IPS DF 4.7 (cell line): ENCODE measurements around the gene CDH26.

ENCODE experiments used
- DNase-seq: peaks from one replicate; pipeline ENCODE4 v3.0.0-alpha.2; 2013; ENCODE audit warnings: low spot score; ENCODE audit errors: extremely low read depth

The CDH26 gene

DNA sequence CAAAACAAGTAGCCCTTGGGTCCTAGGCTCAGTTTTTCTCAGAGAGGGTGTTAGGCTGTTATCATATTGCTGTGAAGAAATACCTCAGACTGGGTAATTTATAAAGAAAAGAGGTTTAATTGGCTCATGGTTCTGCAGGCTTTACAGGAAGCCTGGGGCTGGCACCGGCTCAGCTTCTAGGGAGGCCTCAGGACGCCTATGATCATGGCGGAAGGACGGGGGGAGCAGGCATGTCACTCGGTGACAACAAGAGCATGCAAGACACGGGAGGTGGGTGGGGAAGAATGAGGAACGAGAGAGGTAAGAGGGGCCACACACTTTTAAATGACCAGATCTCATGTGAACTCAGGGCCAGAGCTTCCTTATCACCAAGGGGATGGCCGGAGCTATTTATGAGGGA is 26.9 kb downstream of the CDH26 start:
- no peak for DNase-seq

DNA sequence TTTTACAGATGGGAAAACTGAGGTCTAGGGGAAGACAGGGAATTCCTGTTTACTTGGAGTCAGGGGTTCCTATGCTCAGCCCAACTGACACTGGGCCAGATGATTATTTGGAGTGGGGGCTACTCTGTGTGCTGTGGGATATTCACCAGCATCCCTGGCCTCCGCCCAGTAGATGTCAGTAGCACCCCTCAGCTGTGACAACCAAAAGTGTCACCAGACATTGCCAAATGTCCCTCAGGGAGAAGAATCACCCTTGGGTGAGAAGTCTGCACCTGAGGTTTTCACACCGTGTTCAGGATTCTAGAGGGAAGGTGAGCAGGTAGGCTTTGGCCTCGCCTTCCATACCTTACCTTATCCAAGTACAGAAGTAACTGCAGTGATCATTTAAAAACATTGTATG is 27.6 kb downstream of the CDH26 start:
- DNase-seq, result no peak

GRCh38 chr20:59987135-59987534 is 28.9 kb downstream of the CDH26 start:
- no peak for DNase-seq

- DNase-seq, result no peak
Observed at GRCh38 chr20:59988141-59988540, 29.9 kb downstream of the CDH26 start.

DNA sequence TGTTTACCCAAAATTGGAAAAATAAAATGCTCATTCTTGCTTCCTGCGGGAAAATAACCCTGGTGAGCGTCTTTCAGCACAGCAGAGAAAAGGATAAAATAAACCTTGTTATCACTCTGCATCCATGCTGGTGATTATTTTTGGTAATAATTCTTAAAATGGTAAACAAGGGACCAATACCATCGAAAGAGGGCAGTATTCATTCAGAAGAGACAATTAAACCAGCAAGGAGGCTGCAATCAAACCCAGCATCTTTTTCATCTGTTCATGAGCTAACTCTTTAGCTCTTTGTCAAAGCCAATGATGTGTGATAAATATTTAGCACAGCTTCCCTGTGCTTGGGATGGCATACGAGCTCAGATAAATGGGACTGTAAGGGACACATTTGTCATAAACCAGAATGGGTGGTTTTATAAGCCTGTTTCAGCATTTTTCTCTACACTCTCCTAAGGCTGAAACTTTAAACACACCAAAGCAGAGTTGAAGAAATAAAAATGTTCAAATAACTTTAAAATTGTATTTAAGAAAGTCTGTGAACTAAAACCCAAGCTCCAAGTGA is 34.4 kb downstream of the CDH26 start:
- no peak for DNase-seq

GRCh38 chr20:59993736-59994430 is 35.7 kb downstream of the CDH26 start:
- DNase-seq, result no peak

DNA sequence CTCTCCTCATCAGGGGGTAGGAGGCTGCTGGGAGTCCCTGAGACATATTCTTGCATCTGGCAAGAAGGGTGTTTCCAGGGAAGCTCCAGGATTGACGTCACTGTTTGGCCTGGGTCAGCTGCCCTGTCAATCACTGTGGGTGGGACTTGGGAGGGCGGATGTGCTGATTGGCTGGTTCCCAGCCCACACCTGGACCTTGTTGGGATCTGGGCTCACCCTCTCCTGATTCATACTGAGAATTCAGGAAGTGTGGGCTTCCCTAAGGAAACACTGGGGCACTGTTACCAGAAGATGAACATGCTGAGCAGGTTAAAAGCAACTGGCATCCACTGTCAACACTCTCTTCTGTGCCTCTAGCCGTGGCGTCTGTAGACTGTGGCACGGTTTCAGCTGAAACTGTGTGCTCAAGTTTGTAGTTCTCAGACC is 36.5 kb downstream of the CDH26 start:
- peak; percentile 90 for DNase-seq

GRCh38 chr20:59996108-59996507 is 37.9 kb downstream of the CDH26 start:
- DNase-seq, result no peak

DNA sequence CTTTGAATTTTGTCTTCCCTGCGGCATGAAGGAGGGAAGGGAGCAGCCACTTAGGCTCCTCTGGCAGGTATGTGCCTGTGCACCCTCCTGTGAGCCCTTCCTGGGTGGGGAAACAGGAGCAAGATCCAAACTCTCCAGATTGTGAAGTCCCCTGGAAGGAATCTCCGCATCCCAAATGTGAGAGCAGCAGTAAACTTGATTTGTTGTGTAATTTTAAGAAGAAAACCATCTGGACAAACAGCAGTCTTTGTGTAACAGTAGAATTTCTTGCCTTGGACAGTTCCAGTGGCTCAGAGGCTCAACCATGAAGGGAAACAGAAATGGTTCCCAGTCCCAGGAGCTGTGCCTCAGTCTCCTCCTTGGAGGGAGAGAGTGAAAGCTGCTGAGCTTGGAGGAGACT is 39.7 kb downstream of the CDH26 start:
- no peak for DNase-seq

GRCh38 chr20:59999502-59999901 is 41.3 kb downstream of the CDH26 start:
- DNase-seq, result no peak

DNA sequence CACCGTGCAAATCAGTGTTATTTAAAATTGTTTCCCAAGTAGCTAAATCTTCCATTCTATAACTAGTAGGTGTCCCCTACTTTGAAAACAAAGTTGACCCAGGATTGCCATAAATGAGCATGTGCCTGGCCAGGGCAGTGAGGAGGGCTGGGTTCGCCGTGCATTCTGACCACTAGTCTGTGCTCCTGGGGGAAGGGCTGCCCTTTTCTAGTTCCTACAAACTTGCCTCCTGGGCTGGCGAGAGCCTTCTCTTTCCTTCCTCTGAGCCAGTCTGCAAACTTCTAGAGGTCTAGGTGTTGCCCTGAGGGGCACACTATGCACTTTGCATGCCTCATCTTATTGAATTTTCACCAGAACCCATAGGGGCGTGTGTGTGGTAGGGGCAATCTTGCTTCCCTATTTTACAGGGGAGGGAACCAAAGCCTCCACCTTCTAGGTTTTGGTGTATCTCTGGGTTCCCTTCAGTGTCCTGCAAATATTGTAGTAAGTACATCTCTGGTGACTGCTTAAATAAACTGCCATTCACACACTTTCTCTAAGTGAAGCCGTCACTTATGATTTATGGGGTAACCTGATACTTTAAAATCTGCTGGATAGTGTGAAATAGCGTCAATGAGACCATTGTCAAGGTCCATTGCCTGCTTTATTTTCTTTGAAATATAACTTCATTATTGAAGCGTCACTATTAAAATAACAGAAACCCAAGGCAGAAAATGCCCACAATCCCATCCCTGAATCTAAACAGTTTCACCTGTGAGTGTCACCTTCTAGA is 42.2 kb downstream of the CDH26 start:
- DNase-seq, result no peak

GRCh38 chr20:60001108-60001507 is 42.9 kb downstream of the CDH26 start:
- no peak for DNase-seq

DNA sequence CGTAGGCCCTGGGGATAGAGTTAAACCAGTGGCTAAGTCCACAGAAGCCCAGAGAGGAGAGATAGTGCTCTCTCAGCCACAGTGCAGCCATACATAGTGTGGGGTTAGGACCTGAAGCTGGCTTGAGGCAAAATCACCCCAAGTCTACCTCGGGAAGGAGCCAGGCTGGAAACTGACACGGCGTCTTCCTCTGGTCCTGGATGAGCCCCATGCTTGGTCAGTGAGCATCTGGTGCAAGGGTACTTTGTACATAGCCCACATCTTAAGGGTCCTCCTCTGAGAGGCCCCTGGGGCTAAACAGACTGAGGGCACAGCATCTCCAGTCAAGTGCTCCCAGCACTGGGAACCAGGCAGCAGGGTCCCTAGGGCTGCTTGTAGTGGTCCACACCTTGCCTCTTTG is 45.6 kb downstream of the CDH26 start:
- no peak for DNase-seq

DNA sequence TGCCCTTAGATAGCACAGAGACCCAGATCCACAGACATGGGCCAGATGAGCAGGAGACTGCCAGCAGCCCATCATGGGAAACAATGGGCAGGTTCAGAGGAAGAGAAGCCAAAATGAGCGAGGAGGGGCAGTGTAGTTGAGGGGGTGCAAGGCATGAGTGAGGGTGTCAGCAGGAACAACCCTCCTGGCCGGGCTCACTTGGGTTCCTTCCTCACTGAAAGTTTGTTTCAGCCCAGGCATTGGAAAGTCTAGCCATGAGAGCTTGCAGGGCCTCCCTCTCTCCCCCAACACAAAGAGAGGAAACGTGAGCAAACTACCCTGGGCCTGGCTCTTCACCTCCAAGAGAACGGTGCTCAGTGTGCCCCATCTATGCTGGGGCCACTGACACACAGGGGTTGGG is 48.0 kb downstream of the CDH26 start:
- DNase-seq, result no peak

GRCh38 chr20:60007464-60007863 is 49.2 kb downstream of the CDH26 start:
- no peak for DNase-seq

DNA sequence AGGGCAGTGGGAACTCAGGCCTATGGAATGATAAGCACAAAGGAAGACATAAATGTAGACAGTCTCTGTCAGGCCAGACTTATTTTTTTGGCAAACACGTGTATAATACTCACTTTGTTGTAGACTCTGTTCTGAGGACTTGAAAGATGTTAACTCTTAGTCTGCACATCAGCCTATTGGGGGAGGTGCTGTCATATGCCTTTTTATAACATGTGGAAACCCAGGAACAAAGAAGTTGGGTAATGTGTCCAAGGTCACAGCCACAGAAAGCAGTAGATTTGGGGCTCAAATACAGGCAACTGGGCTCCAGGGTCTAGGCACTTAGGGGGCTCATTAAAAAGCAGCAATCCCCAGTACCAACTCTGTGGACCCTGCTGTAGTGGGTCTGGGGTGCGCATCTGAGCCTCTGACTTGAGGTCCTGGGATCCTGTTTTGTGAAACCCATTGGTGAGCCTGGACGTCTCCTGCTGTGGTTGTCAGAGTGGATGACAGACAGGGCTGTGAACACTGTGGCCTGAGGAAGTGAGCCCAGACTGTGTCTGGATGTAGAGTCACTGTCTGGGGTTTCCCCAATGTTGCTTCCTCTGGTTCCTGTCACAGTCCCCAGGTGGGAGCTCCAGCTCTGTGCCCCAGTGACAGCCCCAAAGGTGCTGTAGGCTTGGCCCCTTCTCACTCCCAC is 50.0 kb downstream of the CDH26 start:
- no peak for DNase-seq

GRCh38 chr20:60009318-60009717 is 51.1 kb downstream of the CDH26 start:
- no peak for DNase-seq

- DNase-seq, result no peak
Observed at GRCh38 chr20:60009826-60010616, 51.8 kb downstream of the CDH26 start.

DNA sequence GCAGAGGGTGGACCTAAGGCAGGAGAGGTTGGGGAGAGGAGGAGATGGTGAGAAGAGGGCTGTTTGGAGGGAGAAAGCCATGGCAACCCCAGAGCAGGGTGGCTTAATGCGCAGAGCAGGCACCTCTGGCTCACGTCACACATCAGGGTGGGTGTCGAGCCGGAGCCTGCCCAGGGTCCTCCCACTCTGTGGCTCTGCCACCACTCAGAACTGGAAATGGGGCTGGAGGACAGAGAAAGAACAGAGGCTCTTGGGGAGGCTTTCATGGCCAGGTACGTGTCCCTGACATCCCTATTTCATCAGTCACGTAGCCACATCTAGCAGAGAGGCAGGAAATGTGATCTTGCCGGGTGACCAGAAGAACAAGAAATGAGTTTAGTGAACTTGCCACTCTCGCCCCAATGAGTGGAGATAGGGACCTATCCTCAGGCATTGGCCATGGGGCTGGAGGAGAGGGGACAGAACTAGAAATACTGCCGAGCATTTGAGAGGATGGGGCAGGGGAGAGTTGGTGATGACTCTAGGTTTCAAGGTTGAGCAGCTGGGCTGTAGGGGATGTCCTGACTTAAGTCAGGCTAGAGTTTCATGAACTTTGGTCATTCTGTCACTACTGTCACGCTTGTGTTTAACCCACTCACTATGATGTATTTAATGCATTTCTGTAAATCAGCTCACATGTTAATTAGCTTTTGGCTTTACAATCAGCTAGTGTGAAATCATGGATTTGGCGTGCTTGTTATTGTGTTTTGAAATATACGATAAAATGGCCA is 52.7 kb downstream of the CDH26 start:
- no peak for DNase-seq
